ENCODE results near the gene FRMD4A.
A peak's percentile ranks its signal among the peaks of the same experiment; 100 is the strongest.

Gene FRMD4A

GRCh38 chr10:13721486-13721885, 609.2 kb downstream of the FRMD4A start:
- H4K20me1 ChIP-seq (ENCODE audit: insufficient read depth, low read length) = no peaks in the 10 kb centered on the region
- no peak overlapping the region for H3K4me3 ChIP-seq (ENCODE audit: low read depth in 1 of 2, low read length in 2 of 2)
- no peaks in the 10 kb centered on the region for H3K36me3 ChIP-seq (ENCODE audit: insufficient read depth, low read length)
- H3K9ac ChIP-seq (ENCODE audit: low read depth, low read length) = no peak overlapping the region
- no peak for DNase-seq
- no peaks in the 10 kb centered on the region for H3K27me3 ChIP-seq (ENCODE audit: insufficient read depth, low read length, poor library complexity)
- no peak overlapping the region for H3K27ac ChIP-seq (ENCODE audit: low read length)
- peaks cover 30% of the 10 kb centered on the region for H3K4me1 ChIP-seq (ENCODE audit: insufficient read depth, low read length)
- no peak for ATAC-seq (ENCODE audit: insufficient read depth, low read depth)
- TF ChIP-seq, protein P1, sequence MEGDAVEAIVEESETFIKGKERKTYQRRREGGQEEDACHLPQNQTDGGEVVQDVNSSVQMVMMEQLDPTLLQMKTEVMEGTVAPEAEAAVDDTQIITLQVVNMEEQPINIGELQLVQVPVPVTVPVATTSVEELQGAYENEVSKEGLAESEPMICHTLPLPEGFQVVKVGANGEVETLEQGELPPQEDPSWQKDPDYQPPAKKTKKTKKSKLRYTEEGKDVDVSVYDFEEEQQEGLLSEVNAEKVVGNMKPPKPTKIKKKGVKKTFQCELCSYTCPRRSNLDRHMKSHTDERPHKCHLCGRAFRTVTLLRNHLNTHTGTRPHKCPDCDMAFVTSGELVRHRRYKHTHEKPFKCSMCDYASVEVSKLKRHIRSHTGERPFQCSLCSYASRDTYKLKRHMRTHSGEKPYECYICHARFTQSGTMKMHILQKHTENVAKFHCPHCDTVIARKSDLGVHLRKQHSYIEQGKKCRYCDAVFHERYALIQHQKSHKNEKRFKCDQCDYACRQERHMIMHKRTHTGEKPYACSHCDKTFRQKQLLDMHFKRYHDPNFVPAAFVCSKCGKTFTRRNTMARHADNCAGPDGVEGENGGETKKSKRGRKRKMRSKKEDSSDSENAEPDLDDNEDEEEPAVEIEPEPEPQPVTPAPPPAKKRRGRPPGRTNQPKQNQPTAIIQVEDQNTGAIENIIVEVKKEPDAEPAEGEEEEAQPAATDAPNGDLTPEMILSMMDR (IDR thresholded peaks at IDR 0.05; ENCODE audit: borderline replicate concordance, extremely low read depth, low read length, poor library complexity, severe bottlenecking) = no peak
- TF ChIP-seq EZH2 (IDR thresholded peaks at IDR 0.05; ENCODE audit: borderline replicate concordance, low read depth, low read length, severe bottlenecking) = no peak
- H2AFZ ChIP-seq (ENCODE audit: low read depth, low read length) = no peak overlapping the region
- no peak overlapping the region for H3K4me2 ChIP-seq (ENCODE audit: insufficient read depth, low read length)
- no peaks in the 10 kb centered on the region for H3K79me2 ChIP-seq (ENCODE audit: insufficient read depth, low read length)
- H3K9me3 ChIP-seq (ENCODE audit: insufficient read depth, low read length, severe bottlenecking) = peaks cover 3% of the 10 kb centered on the region

- no peaks in the 10 kb centered on the region for H3K79me2 ChIP-seq (ENCODE audit: insufficient read depth, low read length)
- no peak overlapping the region for H3K4me2 ChIP-seq (ENCODE audit: insufficient read depth, low read length)
- no peak overlapping the region for H3K9ac ChIP-seq (ENCODE audit: low read depth, low read length)
- peaks cover 3% of the 10 kb centered on the region for H3K9me3 ChIP-seq (ENCODE audit: insufficient read depth, low read length, severe bottlenecking)
- H4K20me1 ChIP-seq (ENCODE audit: insufficient read depth, low read length) = no peaks in the 10 kb centered on the region
- H3K4me1 ChIP-seq (ENCODE audit: insufficient read depth, low read length) = peaks cover 30% of the 10 kb centered on the region
- H3K27me3 ChIP-seq (ENCODE audit: insufficient read depth, low read length, poor library complexity) = no peaks in the 10 kb centered on the region
- no peak for TF ChIP-seq EZH2 (IDR thresholded peaks at IDR 0.05; ENCODE audit: borderline replicate concordance, low read depth, low read length, severe bottlenecking)
- TF ChIP-seq, protein P1 (IDR thresholded peaks at IDR 0.05; ENCODE audit: borderline replicate concordance, extremely low read depth, low read length, poor library complexity, severe bottlenecking) = no peak
- H2AFZ ChIP-seq (ENCODE audit: low read depth, low read length) = no peak overlapping the region
- ATAC-seq (ENCODE audit: insufficient read depth, low read depth) (no peak), DNase-seq (no peak)
- H3K27ac ChIP-seq (ENCODE audit: low read length) = no peak overlapping the region
- H3K4me3 ChIP-seq (ENCODE audit: low read depth in 1 of 2, low read length in 2 of 2) = no peak overlapping the region
- H3K36me3 ChIP-seq (ENCODE audit: insufficient read depth, low read length) = no peaks in the 10 kb centered on the region
These were observed 610.0 kb downstream of the FRMD4A start for GRCh38 chr10:13720699-13721098.

GRCh38 chr10:13719425-13719824, 611.3 kb downstream of the FRMD4A start:
- peaks cover 3% of the 10 kb centered on the region for H3K9me3 ChIP-seq (ENCODE audit: insufficient read depth, low read length, severe bottlenecking)
- no peaks in the 10 kb centered on the region for H4K20me1 ChIP-seq (ENCODE audit: insufficient read depth, low read length)
- H3K4me3 ChIP-seq (ENCODE audit: low read depth in 1 of 2, low read length in 2 of 2) = no peak overlapping the region
- H3K4me2 ChIP-seq (ENCODE audit: insufficient read depth, low read length) = peak overlapping the region; percentile 86
- peaks cover 30% of the 10 kb centered on the region for H3K4me1 ChIP-seq (ENCODE audit: insufficient read depth, low read length)
- DNase-seq = no peak
- H3K79me2 ChIP-seq (ENCODE audit: insufficient read depth, low read length) = no peaks in the 10 kb centered on the region
- H3K9ac ChIP-seq (ENCODE audit: low read depth, low read length) = 0 out of 2 replicates have a peak overlapping the region, but pooled peaks have one; percentile 43
- no peaks in the 10 kb centered on the region for H3K36me3 ChIP-seq (ENCODE audit: insufficient read depth, low read length)
- TF ChIP-seq, protein P1 (IDR thresholded peaks at IDR 0.05; ENCODE audit: borderline replicate concordance, extremely low read depth, low read length, poor library complexity, severe bottlenecking) = no peak
- no peak for TF ChIP-seq EZH2 (IDR thresholded peaks at IDR 0.05; ENCODE audit: borderline replicate concordance, low read depth, low read length, severe bottlenecking)
- no peak for ATAC-seq (ENCODE audit: insufficient read depth, low read depth)
- H2AFZ ChIP-seq (ENCODE audit: low read depth, low read length) = no peak overlapping the region
- peak overlapping the region; percentile 85 for H3K27ac ChIP-seq (ENCODE audit: low read length)
- H3K27me3 ChIP-seq (ENCODE audit: insufficient read depth, low read length, poor library complexity) = no peaks in the 10 kb centered on the region

DNA sequence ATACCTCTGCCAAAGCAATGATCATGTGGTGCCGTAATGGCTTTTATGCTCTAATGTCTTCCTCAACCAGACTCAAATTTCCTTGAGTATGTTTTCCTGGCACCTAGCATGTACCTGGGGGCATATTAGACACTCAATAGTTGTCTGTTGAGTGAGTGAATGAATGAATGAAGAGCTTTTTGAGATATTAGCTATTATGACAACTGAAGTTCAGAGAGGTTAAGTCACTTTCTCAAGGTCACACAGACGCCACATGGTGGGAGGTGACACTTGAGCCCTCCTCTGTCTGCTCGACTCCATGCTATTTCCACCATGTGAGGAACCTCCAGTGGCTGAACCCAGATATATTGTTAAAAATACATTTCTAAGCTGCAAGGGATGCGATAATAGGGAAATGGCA, 611.9 kb downstream of the FRMD4A start:
- H3K4me2 ChIP-seq (ENCODE audit: insufficient read depth, low read length) = peak overlapping the region; percentile 86
- H4K20me1 ChIP-seq (ENCODE audit: insufficient read depth, low read length) = no peaks in the 10 kb centered on the region
- peak overlapping the region in 1 of 2 experiments; percentile 55; a peak in 2 of 4 replicates for H3K4me3 ChIP-seq (ENCODE audit: low read depth in 1 of 2, low read length in 2 of 2)
- peaks cover 3% of the 10 kb centered on the region for H3K9me3 ChIP-seq (ENCODE audit: insufficient read depth, low read length, severe bottlenecking)
- peaks cover 30% of the 10 kb centered on the region for H3K4me1 ChIP-seq (ENCODE audit: insufficient read depth, low read length)
- peak overlapping the region; percentile 85 for H3K27ac ChIP-seq (ENCODE audit: low read length)
- no peak for ATAC-seq (ENCODE audit: insufficient read depth, low read depth)
- no peaks in the 10 kb centered on the region for H3K79me2 ChIP-seq (ENCODE audit: insufficient read depth, low read length)
- TF ChIP-seq, protein P1 (IDR thresholded peaks at IDR 0.05; ENCODE audit: borderline replicate concordance, extremely low read depth, low read length, poor library complexity, severe bottlenecking) = no peak
- no peak for TF ChIP-seq EZH2 (IDR thresholded peaks at IDR 0.05; ENCODE audit: borderline replicate concordance, low read depth, low read length, severe bottlenecking)
- no peaks in the 10 kb centered on the region for H3K36me3 ChIP-seq (ENCODE audit: insufficient read depth, low read length)
- H3K9ac ChIP-seq (ENCODE audit: low read depth, low read length) = peak overlapping the region; percentile 43
- H3K27me3 ChIP-seq (ENCODE audit: insufficient read depth, low read length, poor library complexity) = no peaks in the 10 kb centered on the region
- DNase-seq = no peak
- H2AFZ ChIP-seq (ENCODE audit: low read depth, low read length) = no peak overlapping the region
